CD14-positive monocyte (primary cell): ENCODE data around the gene FBXL22. TPM values are rescaled to one million over a fixed set of nuclear protein-coding genes. Genes with fewer than 3 reads are reported as not detected.
A peak's percentile ranks its signal among the peaks of the same experiment; 100 is the strongest.

Source experiments
- DNase-seq, 3 donors: peaks; one replicate each; pipeline ENCODE4 v3.0.0-alpha.2; 2011 to 2022
- H2AFZ ChIP-seq: 2 replicates; pipeline ENCODE4 v1.6.0; 2012; ENCODE audit warnings: mild to moderate bottlenecking, low read depth, low read length, inconsistent platforms; ENCODE audit not compliant: insufficient read depth, poor library complexity, severe bottlenecking
- H3K27ac ChIP-seq, 2 donors: 1 replicate in 1 of 2; 2 replicates in 1 of 2; pipeline ENCODE4 v1.5.1; 2012 to 2013; ENCODE audit warnings: low read length in 2 of 2, control low read depth in 1 of 2, inconsistent platforms in 1 of 2, low read depth in 1 of 2, mild to moderate bottlenecking in 1 of 2
- H3K27me3 ChIP-seq, 2 donors: one replicate each; pipeline versions ENCODE4 v1.6.0 to v1.6.1; 2011 to 2013; ENCODE audit warnings: low read length in 2 of 2; ENCODE audit not compliant: control insufficient read depth in 2 of 2, insufficient read depth in 2 of 2
- H3K36me3 ChIP-seq, 2 donors: replicated peaks in 1 of 2; 1 replicate in 1 of 2; 2 replicates in 1 of 2; pipeline versions ENCODE4 v1.5.1 to v1.6.1; 2012 to 2013; ENCODE audit warnings: low read length in 2 of 2, control low read depth in 1 of 2, inconsistent platforms in 1 of 2, mild to moderate bottlenecking in 1 of 2; ENCODE audit not compliant: insufficient read depth in 2 of 2, control insufficient read depth in 1 of 2
- H3K4me1 ChIP-seq, 2 donors: 1 replicate in 1 of 2; 2 replicates in 1 of 2; pipeline versions ENCODE4 v1.5.1 to v1.6.1; 2012 to 2013; ENCODE audit warnings: low read length in 2 of 2, control low read depth in 1 of 2, inconsistent platforms in 1 of 2, mild to moderate bottlenecking in 1 of 2, moderate library complexity in 1 of 2; ENCODE audit not compliant: insufficient read depth in 2 of 2, control insufficient read depth in 1 of 2
- H3K4me2 ChIP-seq: replicated peaks from 2 replicates; pipeline ENCODE3; 2012; ENCODE audit warnings: low read length, moderate library complexity, mild to moderate bottlenecking; ENCODE audit not compliant: poor library complexity, severe bottlenecking; ENCODE audit errors: extremely low read depth
- H3K4me3 ChIP-seq, 3 experiments: fragments of 200-600 bp in 1 of 3; sonication (generic) in 1 of 3; replicated peaks in 1 of 3; 1 replicate in 2 of 3; 2 replicates in 1 of 3; pipeline ENCODE4 v1.5.1; 2011 to 2013; ENCODE audit warnings: low read length in 3 of 3, mild to moderate bottlenecking in 3 of 3, control low read depth in 2 of 3, low read depth in 2 of 3, inconsistent platforms in 1 of 3, moderate library complexity in 1 of 3
- H3K79me2 ChIP-seq: 2 replicates; pipeline ENCODE4 v1.6.0; 2012; ENCODE audit warnings: mild to moderate bottlenecking, control low read depth, inconsistent platforms, low read length, moderate library complexity; ENCODE audit not compliant: insufficient read depth
- H3K9ac ChIP-seq: 2 replicates; pipeline ENCODE4 v1.6.0; 2017; ENCODE audit warnings: low read length, mild to moderate bottlenecking; ENCODE audit not compliant: insufficient read depth, poor library complexity, severe bottlenecking
- H3K9me3 ChIP-seq, 2 donors: replicated peaks in 1 of 2; 1 replicate in 1 of 2; 2 replicates in 1 of 2; pipeline versions ENCODE4 v1.5.1 to v1.6.1; 2012 to 2013; ENCODE audit warnings: low read length in 2 of 2, control low read depth in 1 of 2; ENCODE audit not compliant: control insufficient read depth in 1 of 2, insufficient read depth in 1 of 2
- H4K20me1 ChIP-seq: 2 replicates; pipeline ENCODE4 v1.6.0; 2012; ENCODE audit warnings: mild to moderate bottlenecking, low read length, control low read depth, moderate library complexity; ENCODE audit not compliant: insufficient read depth
- H3K27ac Mint-ChIP-seq, 7 donors: one replicate each; pipeline ENCODE4 v1.8.0; 2020; ENCODE audit warnings: mild to moderate bottlenecking in 7 of 7, mixed read lengths in 7 of 7, moderate library complexity in 6 of 7, inconsistent platforms in 2 of 7
- H3K27me3 Mint-ChIP-seq, 3 donors: one replicate each; pipeline ENCODE4 v1.8.0; 2021 to 2022; ENCODE audit warnings: low read depth in 3 of 3, mild to moderate bottlenecking in 3 of 3, mixed read lengths in 3 of 3, moderate library complexity in 3 of 3, inconsistent platforms in 1 of 3
- H3K36me3 Mint-ChIP-seq, 2 donors: one replicate each; pipeline ENCODE4 v1.8.0; 2020; ENCODE audit warnings: mixed read lengths in 2 of 2, inconsistent platforms in 1 of 2, mild to moderate bottlenecking in 1 of 2
- H3K4me1 Mint-ChIP-seq: one replicate; pipeline ENCODE4 v1.8.0; 2020; ENCODE audit warnings: mild to moderate bottlenecking, mixed read lengths
- H3K4me3 Mint-ChIP-seq, 2 donors: one replicate each; pipeline ENCODE4 v1.8.0; 2020; ENCODE audit warnings: mild to moderate bottlenecking in 2 of 2, mixed read lengths in 2 of 2, moderate library complexity in 1 of 2
- H3K9me3 Mint-ChIP-seq, 7 donors: one replicate each; pipeline ENCODE4 v1.8.0; 2020 to 2022; ENCODE audit warnings: mixed read lengths in 7 of 7, mild to moderate bottlenecking in 6 of 7, moderate library complexity in 6 of 7, inconsistent platforms in 2 of 7
- CTCF ChIP-seq: fragments of 200-600 bp; IDR thresholded peaks from one replicate; pipeline ENCODE4 v1.8.0; 2022; ENCODE audit warnings: antibody characterized with exemption, mild to moderate bottlenecking
- WGBS: methylation state at CpG from one replicate; pipeline ENCODE4 v1.1.5; 2013; ENCODE audit warnings: missing lambda C conversion rate; ENCODE audit not compliant: insufficient coverage; 5-methylcytosine and 5-hydroxymethylcytosine counted together
- intact Hi-C, 2 donors: fragments of 100-400 bp; cut with micrococcal nuclease; formaldehyde crosslinking; loops; one replicate each; pipeline versions ENCODE4 v1.15.0 to v1.15.1; 2023
- polyA plus RNA-seq, 3 donors: library from polyadenylated mRNA; depleted of rRNA in 1 of 3; unstranded in 2 of 3; stranded (reverse) in 1 of 3; fragments of 300-500 nt in 2 of 3; fragments of >200 nt in 1 of 3; fragmentation: Illumina TruSeq in 2 of 3; gene quantifications; 1 replicate in 2 of 3; 2 replicates in 1 of 3; pipeline ENCODE4 v1.2.3, GENCODE V29; 2012 to 2021

The FBXL22 gene
- polyA plus RNA-seq, 3 donors = 0.04 TPM; not detected in 2

- Histone ChIP-seq H3K4me2 (no peak overlapping the region), H3K27ac (no peak overlapping the region), H3K4me3 (no peak overlapping the region), H4K20me1 (peaks cover 43% of the 10 kb centered on the region), H3K9me3 (no peaks in the 10 kb centered on the region), H2AFZ (no peak overlapping the region), H3K79me2 (no peaks in the 10 kb centered on the region), H3K27me3 (no peaks in the 10 kb centered on the region), H3K36me3 (peaks cover 16 to 20% of the 10 kb centered on the region in 2 donors), H3K9ac (no peak overlapping the region), H3K4me1 (peaks cover 24 to 34% of the 10 kb centered on the region in 2 donors)
- Mint-ChIP-seq H3K36me3 (peaks cover 19% of the 10 kb centered on the region in 2 donors), H3K4me3 (no peak overlapping the region), H3K9me3 (no peaks in the 10 kb centered on the region), H3K27me3 (peaks cover 0 to 12% (median 8%) of the 10 kb centered on the region in 3 donors), H3K4me1 (peaks cover 53% of the 10 kb centered on the region), H3K27ac (no peak overlapping the region)
- 100% methylated on average over 3 of the region's 6 CpGs for WGBS
- no peak for DNase-seq
- no peak for TF ChIP-seq CTCF
- intact Hi-C loops = loop anchor here (10.0 kb wide), 2 partner anchors 303 to 313 kb away; no protein-coding TSS in a partner anchor
Observed at GRCh38 chr15:63597821-63598220, 634 bp downstream of the FBXL22 start.

GRCh38 chr15:63598473-63599400 lies 1.6 kb downstream of the FBXL22 start:
- H3K27me3 ChIP-seq = no peaks in the 10 kb centered on the region
- peaks cover 57% of the 10 kb centered on the region for H3K4me1 Mint-ChIP-seq
- intact Hi-C loops = loop anchor here (10.0 kb wide), 2 partner anchors 304 to 314 kb away; no protein-coding TSS in a partner anchor
- H4K20me1 ChIP-seq = peaks cover 40% of the 10 kb centered on the region
- H3K36me3 ChIP-seq = peaks cover 6 to 11% of the 10 kb centered on the region in 2 donors
- peak overlapping the region in 2 of 7 donors; percentile 6 to 46 for H3K27ac Mint-ChIP-seq
- H3K9me3 ChIP-seq = no peaks in the 10 kb centered on the region
- H3K27me3 Mint-ChIP-seq = peaks cover 0 to 12% (median 8%) of the 10 kb centered on the region in 3 donors
- H3K79me2 ChIP-seq = no peaks in the 10 kb centered on the region
- H3K4me2 ChIP-seq = peak overlapping the region; percentile 89
- peaks cover 27 to 42% of the 10 kb centered on the region in 2 donors for H3K4me1 ChIP-seq
- TF ChIP-seq CTCF = no peak
- DNase-seq = no peak
- peak overlapping the region; percentile 90 for H2AFZ ChIP-seq
- WGBS = 84% methylated on average over 9 of the region's 12 CpGs
- H3K27ac ChIP-seq = no peak overlapping the region
- H3K9me3 Mint-ChIP-seq = no peaks in the 10 kb centered on the region
- peaks cover 10 to 11% of the 10 kb centered on the region in 2 donors for H3K36me3 Mint-ChIP-seq
- H3K9ac ChIP-seq = no peak overlapping the region
- peak overlapping the region; percentile 80 to 91 for H3K4me3 Mint-ChIP-seq
- H3K4me3 ChIP-seq = peak overlapping the region in 1 of 3 experiments; percentile 91
